Transverse colon (tissue), 4 donors: ENCODE measurements around the gene CGB1. TPM values are rescaled to one million over a fixed set of nuclear protein-coding genes. Genes with fewer than 3 reads are reported as not detected.
"Not testable (repeated sequence)": the region's sequence is repeated elsewhere in the genome, so short reads cannot be mapped to it uniquely, and the experiment has no call there.

Experiments used
- DNase-seq: peaks from one replicate; pipeline ENCODE4 v3.0.0-alpha.2; 2019
- H3K27ac ChIP-seq, 4 donors: fragments of 200-600 bp; sonication (generic); 2 replicates each; pipeline ENCODE4 v1.5.1; 2016 to 2018; ENCODE audit warnings: inconsistent platforms in 4 of 4
- H3K27me3 ChIP-seq: fragments of 200-600 bp; sonication (generic); 2 replicates; pipeline ENCODE4 v1.5.1; 2017; ENCODE audit warnings: inconsistent platforms
- H3K36me3 ChIP-seq, 4 donors: fragments of 200-600 bp; sonication (generic); 2 replicates each; pipeline ENCODE4 v1.5.1; 2017 to 2019; ENCODE audit warnings: inconsistent platforms in 4 of 4
- H3K4me1 ChIP-seq, 4 donors: fragments of 200-600 bp; sonication (generic); 2 replicates each; pipeline ENCODE4 v1.5.1; 2017 to 2020; ENCODE audit warnings: inconsistent platforms in 4 of 4
- H3K4me3 ChIP-seq, 4 donors: fragments of 200-600 bp; sonication (generic); 1 replicate in 1 of 4; 2 replicates in 3 of 4; pipeline versions ENCODE4 v1.5.1 to v1.6.1; 2017 to 2019; ENCODE audit warnings: inconsistent platforms in 4 of 4
- H3K9me3 ChIP-seq, 2 donors: fragments of 200-600 bp; sonication (generic); 2 replicates each; pipeline ENCODE4 v1.5.1; 2017 to 2019; ENCODE audit warnings: inconsistent platforms in 2 of 2
- CTCF ChIP-seq, 5 experiments: fragments of 200-600 bp in 3 of 5; fragments of 450-650 bp in 2 of 5; sonication (generic) in 3 of 5; IDR thresholded peaks; 1 replicate in 2 of 5; 2 replicates in 3 of 5; pipeline ENCODE4 v1.5.1; 2016 to 2017; ENCODE audit warnings: antibody characterized with exemption in 5 of 5, inconsistent platforms in 3 of 5, mild to moderate bottlenecking in 2 of 5, moderate library complexity in 1 of 5
- EP300 ChIP-seq: sonication (generic); formaldehyde crosslinking; IDR thresholded peaks from one replicate; pipeline ENCODE4 v1.6.1; 2017; ENCODE audit warnings: antibody characterized with exemption, low read depth
- POLR2A ChIP-seq: fragments of 450-650 bp; IDR thresholded peaks from one replicate; pipeline ENCODE4 v1.6.1; 2016; ENCODE audit warnings: antibody characterized with exemption, mild to moderate bottlenecking, moderate library complexity
- POLR2AphosphoS5 ChIP-seq, 3 donors: sonication (generic); formaldehyde crosslinking; IDR thresholded peaks; one replicate each; pipeline ENCODE4 v1.6.1; 2016; ENCODE audit warnings: antibody characterized with exemption in 3 of 3
- WGBS, 2 donors: methylation state at CpG; one replicate each; pipeline ENCODE4 v1.1.5; 2018; ENCODE audit warnings: low coverage in 1 of 2; 5-methylcytosine and 5-hydroxymethylcytosine counted together
- in situ Hi-C, 4 donors: fragments of 200-750 bp; cut with MboI; loops; one replicate each; pipeline versions ENCODE4 v1.15.0 to v1.15.1; 2017; ENCODE audit warnings: low sequenced_read_pairs in 3 of 4, low pct_ligation_motif_present in 1 of 4, low pct_unique_long_range_greater_than_20kb in 1 of 4
- intact Hi-C: fragments of 100-400 bp; cut with DNase I; formaldehyde crosslinking; loops from one replicate; pipeline ENCODE4 v1.15.1; 2023; ENCODE audit warnings: low total_unique reads
- total RNA-seq, 4 donors: library from RNA; depleted of rRNA; stranded (reverse); fragments of >200 nt; gene quantifications; one replicate each; pipeline ENCODE4 v1.1.0, GENCODE V29; 2016

The CGB1 gene
- total RNA-seq, 4 donors from 2014 or later, result not detected

DNA sequence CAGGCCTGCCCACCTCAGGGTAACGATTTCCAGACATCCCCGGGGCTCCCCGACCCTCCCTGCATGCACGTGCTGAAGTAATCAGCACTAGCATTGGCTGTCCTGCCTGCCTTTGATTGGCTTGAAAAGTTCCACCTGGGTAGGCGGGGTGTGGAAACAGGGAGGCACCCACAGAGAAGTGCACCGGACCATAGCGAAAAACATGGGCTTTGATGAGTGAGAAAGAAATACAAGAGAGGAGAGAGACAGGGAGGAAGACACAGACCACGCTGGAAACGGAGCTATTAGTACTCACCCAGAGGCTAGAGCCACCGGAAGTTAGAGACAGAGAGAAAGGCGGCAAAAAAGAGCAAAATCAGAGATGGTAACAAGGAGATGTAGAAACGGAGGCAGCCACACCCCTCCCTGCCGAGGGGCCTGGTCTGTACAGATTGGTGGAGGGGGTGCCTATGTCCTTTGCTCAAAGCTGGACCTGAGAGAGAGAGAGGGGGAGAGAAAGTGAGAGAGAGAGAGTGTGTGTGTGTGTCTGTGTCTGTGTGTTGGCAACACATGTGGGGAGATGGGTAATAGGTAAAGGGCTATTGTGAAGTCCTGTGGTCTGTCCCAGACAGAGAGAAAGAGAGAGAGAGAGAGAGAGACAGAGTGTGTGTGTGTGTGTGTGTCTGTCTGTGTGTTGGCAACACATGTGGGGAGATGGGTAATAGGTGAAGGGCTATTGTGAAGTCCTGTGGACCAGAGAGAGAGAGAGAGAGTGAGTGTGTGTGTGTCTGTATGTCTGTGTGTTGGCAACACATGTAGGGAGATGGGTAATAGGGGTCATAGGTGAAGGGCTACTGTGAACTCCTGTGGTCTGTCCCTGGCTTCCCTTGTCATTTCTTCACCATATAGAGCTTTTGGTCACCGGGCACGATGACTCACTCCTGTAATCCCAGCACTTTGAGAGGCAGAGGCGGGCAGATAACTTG, 15.5 kb downstream of the CGB1 start:
- no peak overlapping the region for H3K4me3 ChIP-seq
- H3K4me1 ChIP-seq, result peaks cover 9 to 25% (median 23%) of the 10 kb centered on the region in 4 donors
- no peak for TF ChIP-seq POLR2A
- no peak for TF ChIP-seq CTCF (IDR thresholded peaks at IDR 0.05)
- TF ChIP-seq EP300, result no peak
- no peak for TF ChIP-seq POLR2AphosphoS5 (IDR thresholded peaks at IDR 0.05)
- intact Hi-C loops (no loop called here), in situ Hi-C loops (no loop called here)
- WGBS, 2 donors, result 14 to 28% methylated on average over 4 to 16 of the region's 16 CpGs
- H3K36me3 ChIP-seq, result no peaks in the 10 kb centered on the region
- H3K27ac ChIP-seq, result no peak overlapping the region
- H3K27me3 ChIP-seq, result peaks cover 40% of the 10 kb centered on the region
- H3K9me3 ChIP-seq, result no peaks in the 10 kb centered on the region
- no peak for DNase-seq

DNA sequence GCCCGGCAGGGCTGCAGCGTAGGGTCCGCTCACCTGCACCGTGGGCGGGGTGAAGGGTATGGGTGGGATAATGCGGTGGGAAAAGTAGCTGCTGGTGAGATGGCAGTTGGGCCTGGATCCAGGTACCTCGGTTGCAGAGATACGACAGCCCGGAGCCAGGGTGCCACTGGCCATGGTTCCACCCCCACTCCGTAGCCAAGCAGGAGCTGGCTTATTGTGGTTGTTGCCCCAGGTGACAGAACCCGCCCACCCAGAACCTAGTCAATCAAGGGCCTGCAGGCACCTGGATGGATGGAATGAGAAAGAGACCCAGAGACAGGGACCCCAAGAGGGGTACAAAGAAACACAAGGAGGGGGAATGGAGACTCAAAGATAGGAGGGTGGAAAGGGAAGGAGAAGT, 16.4 kb downstream of the CGB1 start:
- intact Hi-C loops (no loop called here), in situ Hi-C loops (no loop called here)
- no peak for DNase-seq
- WGBS, 2 donors, result 71% methylated on average over 11 of the region's 11 CpGs; no CpG with 5 or more reads in 1 of the 2 donors
- H3K27me3 ChIP-seq, result peaks cover 40% of the 10 kb centered on the region
- TF ChIP-seq EP300 (no peak), POLR2A (no peak), POLR2AphosphoS5 (IDR thresholded peaks at IDR 0.05) (no peak), CTCF (IDR thresholded peaks at IDR 0.05) (no peak)
- no peaks in the 10 kb centered on the region for H3K9me3 ChIP-seq
- no peaks in the 10 kb centered on the region for H3K36me3 ChIP-seq
- no peak overlapping the region for H3K27ac ChIP-seq
- peaks cover 9 to 25% (median 23%) of the 10 kb centered on the region in 4 donors for H3K4me1 ChIP-seq
- H3K4me3 ChIP-seq, result no peak overlapping the region

DNA sequence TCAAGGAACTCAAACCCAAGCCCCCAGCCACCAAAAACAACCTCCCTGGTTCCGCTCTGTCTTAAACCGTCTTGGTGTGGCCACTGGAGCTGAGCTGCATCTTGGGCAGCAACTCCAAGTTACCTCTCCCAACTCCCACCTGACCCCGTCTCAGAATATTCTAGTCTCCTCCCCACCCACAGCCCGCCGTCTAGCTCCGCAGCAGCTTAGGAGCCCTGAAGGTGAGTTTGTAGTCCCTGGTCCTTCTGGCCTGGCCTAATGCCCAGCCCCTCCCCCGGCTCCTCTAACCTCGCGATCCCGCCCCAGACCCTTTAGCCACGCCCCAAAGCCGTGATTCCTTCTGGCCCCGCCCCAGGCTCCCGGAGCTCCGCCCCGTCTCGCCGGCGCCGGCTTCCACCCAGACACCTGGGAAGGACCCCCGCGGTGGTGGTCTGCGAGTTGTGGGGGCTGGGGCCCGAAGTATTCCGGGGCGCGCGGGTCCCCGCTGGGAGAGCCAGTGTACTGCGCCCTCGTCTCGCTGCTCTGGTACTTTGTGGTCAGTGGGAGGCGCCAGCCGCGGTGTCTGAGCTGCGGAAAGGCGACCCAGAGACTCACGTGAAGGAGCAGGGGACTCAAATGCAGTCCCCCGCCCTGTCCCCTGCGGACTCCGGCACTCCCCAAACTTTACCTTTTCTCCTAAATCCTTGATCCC, 17.3 kb downstream of the CGB1 start:
- TF ChIP-seq EP300 (no peak), CTCF (IDR thresholded peaks at IDR 0.05) (peak in 1 of 5 experiments; percentile 12)
- peak; percentile 84 for DNase-seq
- 29% methylated on average over 32 of the region's 41 CpGs; no CpG with 5 or more reads in 1 of the 2 donors for WGBS, 2 donors
- in situ Hi-C loops, result no loop called here
- Histone ChIP-seq H3K4me3 (peak overlapping the region in 3 of 4 donors; percentile 30 to 59 (median 39)), H3K27me3 (peaks cover 40% of the 10 kb centered on the region), H3K4me1 (peaks cover 9 to 25% (median 23%) of the 10 kb centered on the region in 4 donors), H3K27ac (no peak overlapping the region), H3K9me3 (no peaks in the 10 kb centered on the region), H3K36me3 (no peaks in the 10 kb centered on the region)
- intact Hi-C loops, result no loop called here

GRCh38 chr19:49018388-49019241, 18.1 kb downstream of the CGB1 start:
- H3K27me3 ChIP-seq, result peaks cover 40% of the 10 kb centered on the region
- H3K4me1 ChIP-seq, result peaks cover 9 to 25% (median 23%) of the 10 kb centered on the region in 4 donors
- H3K27ac ChIP-seq, in situ Hi-C loops, H3K9me3 ChIP-seq, H3K36me3 ChIP-seq, intact Hi-C loops: not testable (repeated sequence)
- DNase-seq, result peak; percentile 27
- H3K4me3 ChIP-seq, result peak overlapping the region; percentile 19 to 59 (median 34)
- WGBS, 2 donors, result 3% methylated on average over 44 of the region's 50 CpGs; no CpG with 5 or more reads in 1 of the 2 donors
